ENCODE measurements around the gene NEK1. TPM values are rescaled to one million over a fixed set of nuclear protein-coding genes. Genes with fewer than 3 reads are reported as not detected.
"Not testable (repeated sequence)": the region's sequence is repeated elsewhere in the genome, so short reads cannot be mapped to it uniquely, and the experiment has no call there.

Gene NEK1
- total RNA-seq, 1 experiment from 2014 or later = 8.7 TPM

DNA sequence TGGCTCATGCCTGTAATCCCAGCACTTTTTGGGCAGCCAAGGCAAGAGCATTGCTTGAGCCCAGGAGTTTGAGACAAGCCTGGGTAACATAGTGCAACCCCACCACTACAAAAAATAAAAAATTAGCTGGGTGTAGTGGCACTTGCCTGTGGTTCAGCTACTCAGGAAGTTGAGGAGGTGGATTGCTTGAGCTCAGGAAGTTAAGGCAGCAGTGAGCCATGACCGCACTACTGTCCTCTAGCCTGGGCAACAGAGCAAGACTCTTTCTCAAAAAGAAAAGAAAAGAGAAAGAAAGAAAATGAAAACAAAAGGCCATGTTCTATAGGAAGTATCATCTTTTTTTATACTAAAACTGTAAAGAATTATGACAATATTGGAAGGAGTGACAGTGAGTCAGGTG is 38.5 kb downstream of the NEK1 start:
- Histone ChIP-seq H3K4me3 (ENCODE audit: low read depth, low read length) (no peak overlapping the region), H3K9me3 (no peaks in the 10 kb centered on the region), H3K27me3 (replicated peaks; ENCODE audit: control insufficient read depth, insufficient read depth, low read length) (no peaks in the 10 kb centered on the region), H3K4me1 (no peaks in the 10 kb centered on the region), H3K36me3 (ENCODE audit: control insufficient read depth, insufficient read depth, low read length) (no peaks in the 10 kb centered on the region)
- Mint-ChIP-seq H3K4me3 (ENCODE audit: unreplicated experiment) (no peak overlapping the region), H3K27ac (ENCODE audit: unreplicated experiment) (no peak overlapping the region), H3K36me3 (ENCODE audit: insufficient read depth, unreplicated experiment) (no peaks in the 10 kb centered on the region), H3K4me1 (ENCODE audit: low read depth, unreplicated experiment) (no peaks in the 10 kb centered on the region), H3K9me3 (ENCODE audit: unreplicated experiment) (no peaks in the 10 kb centered on the region), H3K27me3 (ENCODE audit: insufficient read depth, unreplicated experiment) (no peaks in the 10 kb centered on the region)
- DNase-seq = no peak
- ChIA-PET POLR2A (no interaction called here), CTCF (no interaction called here)
- intact Hi-C loops (cut with micrococcal nuclease; ENCODE audit: unreplicated experiment) = no loop called here
- BruUV-seq (replicated peaks) = no TSS peak
- TF ChIP-seq, protein P1, sequence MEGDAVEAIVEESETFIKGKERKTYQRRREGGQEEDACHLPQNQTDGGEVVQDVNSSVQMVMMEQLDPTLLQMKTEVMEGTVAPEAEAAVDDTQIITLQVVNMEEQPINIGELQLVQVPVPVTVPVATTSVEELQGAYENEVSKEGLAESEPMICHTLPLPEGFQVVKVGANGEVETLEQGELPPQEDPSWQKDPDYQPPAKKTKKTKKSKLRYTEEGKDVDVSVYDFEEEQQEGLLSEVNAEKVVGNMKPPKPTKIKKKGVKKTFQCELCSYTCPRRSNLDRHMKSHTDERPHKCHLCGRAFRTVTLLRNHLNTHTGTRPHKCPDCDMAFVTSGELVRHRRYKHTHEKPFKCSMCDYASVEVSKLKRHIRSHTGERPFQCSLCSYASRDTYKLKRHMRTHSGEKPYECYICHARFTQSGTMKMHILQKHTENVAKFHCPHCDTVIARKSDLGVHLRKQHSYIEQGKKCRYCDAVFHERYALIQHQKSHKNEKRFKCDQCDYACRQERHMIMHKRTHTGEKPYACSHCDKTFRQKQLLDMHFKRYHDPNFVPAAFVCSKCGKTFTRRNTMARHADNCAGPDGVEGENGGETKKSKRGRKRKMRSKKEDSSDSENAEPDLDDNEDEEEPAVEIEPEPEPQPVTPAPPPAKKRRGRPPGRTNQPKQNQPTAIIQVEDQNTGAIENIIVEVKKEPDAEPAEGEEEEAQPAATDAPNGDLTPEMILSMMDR (IDR thresholded peaks at IDR 0.05; ENCODE audit: insufficient read depth in 1 of 2, low read depth in 1 of 2, low read length in 1 of 2, severe bottlenecking in 1 of 2, unreplicated experiment in 1 of 2) = no peak

DNA sequence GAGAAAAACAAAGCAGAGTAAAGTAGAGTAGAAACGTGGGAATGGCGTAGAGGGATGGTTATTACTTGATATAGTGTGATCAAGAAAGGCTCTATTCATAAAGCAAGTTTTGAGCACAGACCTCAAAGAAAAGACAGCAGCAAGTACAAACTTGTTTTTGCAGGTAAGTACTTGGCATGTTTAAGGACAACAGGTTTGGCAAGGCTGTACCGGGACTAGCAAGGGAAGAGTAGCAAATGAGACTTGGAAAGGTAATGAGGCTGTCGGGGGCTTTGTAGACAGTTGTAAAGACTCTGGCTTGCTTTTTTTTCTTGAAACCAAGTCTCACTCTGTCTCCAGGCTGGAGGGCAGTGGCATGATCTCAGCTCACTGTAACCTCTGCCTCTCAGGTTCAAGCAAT is 40.9 kb downstream of the NEK1 start:
- intact Hi-C loops (cut with micrococcal nuclease; ENCODE audit: unreplicated experiment) = no loop called here
- ChIA-PET CTCF (no interaction called here), POLR2A (no interaction called here)
- H3K9me3 ChIP-seq = no peaks in the 10 kb centered on the region
- peaks cover 3% of the 10 kb centered on the region for H3K36me3 Mint-ChIP-seq (ENCODE audit: insufficient read depth, unreplicated experiment)
- no peaks in the 10 kb centered on the region for H3K27me3 ChIP-seq (replicated peaks; ENCODE audit: control insufficient read depth, insufficient read depth, low read length)
- no TSS peak for BruUV-seq (replicated peaks)
- no peaks in the 10 kb centered on the region for H3K36me3 ChIP-seq (ENCODE audit: control insufficient read depth, insufficient read depth, low read length)
- H3K4me3 Mint-ChIP-seq (ENCODE audit: unreplicated experiment) = no peak overlapping the region
- no peak overlapping the region for H3K4me3 ChIP-seq (ENCODE audit: low read depth, low read length)
- no peak for DNase-seq
- H3K9me3 Mint-ChIP-seq (ENCODE audit: unreplicated experiment) = no peaks in the 10 kb centered on the region
- no peaks in the 10 kb centered on the region for H3K4me1 ChIP-seq
- no peaks in the 10 kb centered on the region for H3K27me3 Mint-ChIP-seq (ENCODE audit: insufficient read depth, unreplicated experiment)
- H3K4me1 Mint-ChIP-seq (ENCODE audit: low read depth, unreplicated experiment) = no peaks in the 10 kb centered on the region
- TF ChIP-seq, protein P1 (IDR thresholded peaks at IDR 0.05; ENCODE audit: insufficient read depth in 1 of 2, low read depth in 1 of 2, low read length in 1 of 2, severe bottlenecking in 1 of 2, unreplicated experiment in 1 of 2) = no peak
- H3K27ac Mint-ChIP-seq (ENCODE audit: unreplicated experiment) = no peak overlapping the region

DNA sequence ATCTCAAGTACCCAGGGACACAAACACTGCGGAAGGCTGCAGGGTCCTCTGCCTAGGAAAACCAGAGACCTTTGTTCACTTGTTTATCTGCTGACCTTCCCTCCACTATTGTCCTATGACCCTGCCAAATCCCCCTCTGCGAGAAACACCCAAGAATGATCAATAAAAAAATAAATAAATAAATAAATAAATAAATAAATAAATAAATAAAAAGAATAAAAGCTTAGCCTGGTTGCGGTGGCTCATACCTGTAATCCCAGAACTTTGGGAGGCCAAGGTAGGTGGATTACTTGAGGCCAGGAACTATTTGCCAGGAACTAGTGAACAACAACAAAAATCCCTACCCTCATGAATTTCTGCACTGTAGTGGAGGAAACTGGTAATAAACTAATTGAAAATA is 41.4 kb downstream of the NEK1 start:
- H3K36me3 Mint-ChIP-seq (ENCODE audit: insufficient read depth, unreplicated experiment); H3K27me3 ChIP-seq (replicated peaks; ENCODE audit: control insufficient read depth, insufficient read depth, low read length); H3K36me3 ChIP-seq (ENCODE audit: control insufficient read depth, insufficient read depth, low read length): not testable (repeated sequence)

DNA sequence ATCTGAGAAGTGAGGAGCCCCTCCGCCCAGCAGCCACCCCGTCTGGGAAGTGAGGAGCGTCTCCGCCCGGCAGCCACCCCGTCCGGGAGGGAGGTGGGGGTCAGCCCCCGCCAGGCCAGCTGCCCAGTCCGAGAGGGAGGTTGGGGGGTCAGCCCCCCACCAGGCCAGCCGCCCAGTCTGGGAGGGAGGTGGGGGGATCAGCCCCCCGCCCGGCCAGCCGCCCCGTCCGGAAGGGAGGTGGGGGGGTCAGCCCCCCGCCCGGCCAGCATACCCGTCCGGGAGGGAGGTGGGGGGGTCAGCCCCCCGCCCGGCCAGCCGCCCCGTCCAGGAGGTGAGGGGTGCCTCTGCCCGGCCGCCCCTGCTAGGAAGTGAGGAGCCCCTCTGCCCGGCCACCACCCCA is 42.1 kb downstream of the NEK1 start:
- H3K9me3 ChIP-seq; H3K27ac Mint-ChIP-seq (ENCODE audit: unreplicated experiment); H3K4me1 Mint-ChIP-seq (ENCODE audit: low read depth, unreplicated experiment); H3K4me1 ChIP-seq; H3K36me3 Mint-ChIP-seq (ENCODE audit: insufficient read depth, unreplicated experiment); intact Hi-C loops (cut with micrococcal nuclease; ENCODE audit: unreplicated experiment); H3K4me3 Mint-ChIP-seq (ENCODE audit: unreplicated experiment); H3K36me3 ChIP-seq (ENCODE audit: control insufficient read depth, insufficient read depth, low read length); CTCF ChIA-PET; H3K27me3 ChIP-seq (replicated peaks; ENCODE audit: control insufficient read depth, insufficient read depth, low read length); POLR2A ChIA-PET; H3K9me3 Mint-ChIP-seq (ENCODE audit: unreplicated experiment); BruUV-seq (replicated peaks); DNase-seq; H3K27me3 Mint-ChIP-seq (ENCODE audit: insufficient read depth, unreplicated experiment); H3K4me3 ChIP-seq (ENCODE audit: low read depth, low read length): not testable (repeated sequence)

More for the DNA sequence above, 41.4 kb downstream of the NEK1 start:
- DNase-seq; H3K27ac Mint-ChIP-seq (ENCODE audit: unreplicated experiment); CTCF ChIA-PET; H3K9me3 Mint-ChIP-seq (ENCODE audit: unreplicated experiment); H3K4me1 ChIP-seq; H3K9me3 ChIP-seq; H3K4me3 ChIP-seq (ENCODE audit: low read depth, low read length); intact Hi-C loops (cut with micrococcal nuclease; ENCODE audit: unreplicated experiment); POLR2A ChIA-PET; H3K27me3 Mint-ChIP-seq (ENCODE audit: insufficient read depth, unreplicated experiment); H3K4me3 Mint-ChIP-seq (ENCODE audit: unreplicated experiment); H3K4me1 Mint-ChIP-seq (ENCODE audit: low read depth, unreplicated experiment); BruUV-seq (replicated peaks): not testable (repeated sequence)

DNA sequence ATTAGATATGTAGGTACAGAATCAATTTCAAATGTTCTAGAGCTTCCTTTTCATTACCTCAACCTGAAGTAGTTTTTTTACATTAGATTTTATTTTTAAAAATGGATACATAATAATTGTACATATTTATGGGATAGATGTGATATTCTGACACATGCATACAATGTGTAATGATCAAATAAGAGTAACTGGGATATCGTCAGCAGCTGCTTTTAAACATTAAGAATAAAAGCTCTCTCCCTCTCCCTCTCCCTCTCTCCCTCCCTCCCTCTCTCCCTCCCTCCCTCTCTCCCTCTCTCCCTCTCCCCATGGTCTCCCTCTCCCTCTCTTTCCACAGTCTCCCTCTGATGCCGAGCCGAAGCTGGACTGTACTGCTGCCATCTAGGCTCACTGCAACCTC is 43.2 kb downstream of the NEK1 start:
- BruUV-seq (replicated peaks); H3K36me3 ChIP-seq (ENCODE audit: control insufficient read depth, insufficient read depth, low read length); H3K9me3 Mint-ChIP-seq (ENCODE audit: unreplicated experiment); H3K9me3 ChIP-seq; POLR2A ChIA-PET; H3K27ac Mint-ChIP-seq (ENCODE audit: unreplicated experiment); H3K4me3 ChIP-seq (ENCODE audit: low read depth, low read length); H3K27me3 ChIP-seq (replicated peaks; ENCODE audit: control insufficient read depth, insufficient read depth, low read length); H3K4me1 ChIP-seq; intact Hi-C loops (cut with micrococcal nuclease; ENCODE audit: unreplicated experiment); CTCF ChIA-PET; H3K4me1 Mint-ChIP-seq (ENCODE audit: low read depth, unreplicated experiment); H3K36me3 Mint-ChIP-seq (ENCODE audit: insufficient read depth, unreplicated experiment); H3K27me3 Mint-ChIP-seq (ENCODE audit: insufficient read depth, unreplicated experiment); H3K4me3 Mint-ChIP-seq (ENCODE audit: unreplicated experiment); DNase-seq: not testable (repeated sequence)
